Airway epithelial cell (primary cell): Measurements from ENCODE around the gene GOLGA8Q. TPM values are rescaled to one million over a fixed set of nuclear protein-coding genes. Genes with fewer than 3 reads are reported as not detected.

ENCODE experiments used
- total RNA-seq: library from RNA; depleted of rRNA; stranded (reverse); fragments of >200 nt; gene quantifications from 2 replicates; pipeline ENCODE4 v1.2.3, GENCODE V29; 2015

Gene GOLGA8Q
- not detected in 2 replicates for total RNA-seq

DNA sequence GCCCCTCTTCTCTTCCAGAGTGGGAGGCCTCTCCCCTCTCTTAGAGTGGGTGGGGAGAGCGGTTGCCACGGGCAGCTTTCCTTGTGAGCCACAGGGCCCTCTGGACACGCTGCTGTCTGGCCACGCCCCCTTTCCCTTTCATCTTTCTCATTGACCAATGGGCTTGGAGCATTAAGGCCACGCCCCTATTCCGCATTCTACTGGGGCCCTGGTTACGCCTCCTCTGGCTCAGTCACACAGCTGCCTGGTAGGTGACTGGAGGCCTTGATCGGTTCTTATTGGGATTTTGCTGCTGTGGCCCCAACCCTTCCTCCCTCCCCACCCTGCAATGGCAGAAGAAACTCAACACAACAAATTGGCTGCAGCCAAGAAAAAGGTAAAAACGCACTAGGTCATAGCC is at the start of gene GOLGA8Q:
Gene GOLGA8Q, plus strand, starts transcription at position 301 of the 400 bp plus-strand sequence. Its CDS starts 28 bp downstream, at position 329.

GRCh38 chr15:30603796-30604195 is 51.9 kb downstream of the GOLGA8Q start, which contains the start of gene GOLGA8H:
Gene GOLGA8H, plus strand, starts transcription at chr15:30604028. Its CDS starts 98 bp downstream, at chr15:30604126.

Other genes with a start within 250 kb of the GOLGA8Q start
- 0.23 and 1.1 TPM in 2 replicates for gene CHRFAM7A, start 158.5 kb upstream of the GOLGA8Q start, total RNA-seq
- gene GOLGA8R, start 137.8 kb upstream of the GOLGA8Q start, total RNA-seq, result 0.21 and 0.60 TPM in 2 replicates
- gene GOLGA8H, start 52.0 kb downstream of the GOLGA8Q start, total RNA-seq, result 0.07 TPM in 1 of 2 replicates, not detected in the other